ENCODE data around the gene MC4R.

- no peak for TF ChIP-seq CTCF (IDR thresholded peaks at IDR 0.05)
- no peak for TF ChIP-seq EZH2phosphoT487 (IDR thresholded peaks at IDR 0.05)
- no peak for TF ChIP-seq EZH2 (IDR thresholded peaks at IDR 0.05)
Observed at GRCh38 chr18:60350941-60351340, 21.6 kb downstream of the MC4R start.
